Astrocyte (in vitro differentiated cells and primary cell): ENCODE measurements around the gene SGO1. TPM values are rescaled to one million over a fixed set of nuclear protein-coding genes. Genes with fewer than 3 reads are reported as not detected.
A peak's percentile ranks its signal among the peaks of the same experiment; 100 is the strongest.

ENCODE experiments used
- DNase-seq: peaks from one replicate; pipeline ENCODE4 v3.0.0-alpha.2; 2010; ENCODE audit warnings: low read depth
- FAIRE-seq: peaks from 2 replicates; lab custom pipeline; 2011; peaks lifted over from hg19 to GRCh38; lab: Jason Lieb, UNC
- H2AFZ ChIP-seq: 2 replicates; pipeline ENCODE4 v1.6.0; 2012; ENCODE audit warnings: low read depth, low read length, inconsistent platforms
- H3K27ac ChIP-seq: 2 replicates; pipeline ENCODE4 v1.5.1; 2011; ENCODE audit warnings: low read depth, low read length, inconsistent platforms
- H3K27me3 ChIP-seq: 2 replicates; pipeline ENCODE4 v1.6.0; 2011; ENCODE audit warnings: low read length, inconsistent platforms; ENCODE audit not compliant: insufficient read depth
- H3K36me3 ChIP-seq: 2 replicates; pipeline ENCODE4 v1.5.1; 2011; ENCODE audit warnings: low read length, inconsistent platforms; ENCODE audit not compliant: insufficient read depth
- H3K4me1 ChIP-seq: 2 replicates; pipeline ENCODE4 v1.5.1; 2011; ENCODE audit warnings: low read length, inconsistent platforms; ENCODE audit not compliant: insufficient read depth
- H3K4me2 ChIP-seq: 2 replicates; pipeline ENCODE4 v1.6.0; 2012; ENCODE audit warnings: low read length, inconsistent platforms
- H3K4me3 ChIP-seq: 2 replicates; pipeline ENCODE4 v1.5.1; 2011; ENCODE audit warnings: low read depth, mild to moderate bottlenecking, low read length, inconsistent platforms; ENCODE audit not compliant: insufficient read depth
- H3K79me2 ChIP-seq: 2 replicates; pipeline ENCODE4 v1.6.0; 2012; ENCODE audit warnings: mild to moderate bottlenecking, low read length, inconsistent platforms; ENCODE audit not compliant: insufficient read depth
- H3K9ac ChIP-seq: 2 replicates; pipeline ENCODE4 v1.6.0; 2012; ENCODE audit warnings: mild to moderate bottlenecking, low read length, inconsistent platforms
- H3K9me3 ChIP-seq: 2 replicates; pipeline ENCODE4 v1.5.1; 2012; ENCODE audit warnings: low read depth, mild to moderate bottlenecking, low read length, inconsistent platforms; ENCODE audit not compliant: insufficient read depth
- H4K20me1 ChIP-seq: 2 replicates; pipeline ENCODE4 v1.6.0; 2012; ENCODE audit warnings: low read length, inconsistent platforms; ENCODE audit not compliant: insufficient read depth
- H3K27ac Mint-ChIP-seq: one replicate; pipeline ENCODE4 v1.8.0; 2021; ENCODE audit warnings: mild to moderate bottlenecking, mixed read lengths; ENCODE audit not compliant: unreplicated experiment
- H3K27me3 Mint-ChIP-seq: one replicate; pipeline ENCODE4 v1.8.0; 2021; ENCODE audit warnings: low read depth, mixed read lengths; ENCODE audit not compliant: unreplicated experiment
- H3K36me3 Mint-ChIP-seq: one replicate; pipeline ENCODE4 v1.8.0; 2021; ENCODE audit warnings: low read depth, mixed read lengths; ENCODE audit not compliant: unreplicated experiment
- H3K4me1 Mint-ChIP-seq: one replicate; pipeline ENCODE4 v1.8.0; 2021; ENCODE audit warnings: low read depth, mixed read lengths; ENCODE audit not compliant: unreplicated experiment
- H3K4me3 Mint-ChIP-seq: one replicate; pipeline ENCODE4 v1.8.0; 2021; ENCODE audit warnings: mild to moderate bottlenecking, moderate library complexity, mixed read lengths; ENCODE audit not compliant: unreplicated experiment
- H3K9me3 Mint-ChIP-seq: one replicate; pipeline ENCODE4 v1.8.0; 2021; ENCODE audit warnings: mild to moderate bottlenecking, mixed read lengths; ENCODE audit not compliant: unreplicated experiment
- CTCF ChIP-seq: IDR thresholded peaks from 2 replicates; pipeline ENCODE4 v1.5.1; 2011; ENCODE audit warnings: low read depth, mild to moderate bottlenecking, inconsistent platforms, low read length, moderate library complexity; ENCODE audit not compliant: insufficient read depth
- EZH2 ChIP-seq: IDR thresholded peaks from 2 replicates; pipeline ENCODE4 v1.6.1; 2012; ENCODE audit warnings: mild to moderate bottlenecking, low read length, inconsistent platforms; ENCODE audit not compliant: insufficient read depth
- total RNA-seq: library from RNA; stranded (reverse); gene quantifications from 2 replicates; pipeline ENCODE4 v1.2.1, GENCODE V29; 2021

SGO1 gene
- total RNA-seq, 1 donor from 2014 or later: 3.0 TPM

- H3K27me3 ChIP-seq: no peaks in the 10 kb centered on the region
- peaks cover 30% of the 10 kb centered on the region for H3K79me2 ChIP-seq
- H3K36me3 Mint-ChIP-seq: no peaks in the 10 kb centered on the region
- no peak for FAIRE-seq
- no peaks in the 10 kb centered on the region for H3K27me3 Mint-ChIP-seq
- H3K27ac Mint-ChIP-seq: no peak overlapping the region
- peak overlapping the region; percentile 95 for H3K27ac ChIP-seq
- H4K20me1 ChIP-seq: no peaks in the 10 kb centered on the region
- peak overlapping the region; percentile 92 for H3K4me2 ChIP-seq
- H3K4me3 Mint-ChIP-seq: no peak overlapping the region
- TF ChIP-seq EZH2: no peak
- no peak for TF ChIP-seq CTCF
- H3K4me3 ChIP-seq: peak overlapping the region; percentile 98
- no peaks in the 10 kb centered on the region for H3K36me3 ChIP-seq
- H3K9me3 ChIP-seq: no peaks in the 10 kb centered on the region
- H3K4me1 Mint-ChIP-seq: no peaks in the 10 kb centered on the region
- DNase-seq: peak; percentile 6
- H3K9me3 Mint-ChIP-seq: no peaks in the 10 kb centered on the region
- peak overlapping the region; percentile 98 for H2AFZ ChIP-seq
- no peaks in the 10 kb centered on the region for H3K4me1 ChIP-seq
- peak overlapping the region; percentile 98 for H3K9ac ChIP-seq
These were observed 701 bp downstream of the SGO1 start for GRCh38 chr3:20185331-20185678.

GRCh38 chr3:20182206-20182605 lies 3.8 kb downstream of the SGO1 start:
- Mint-ChIP-seq H3K36me3 (no peaks in the 10 kb centered on the region), H3K27me3 (no peaks in the 10 kb centered on the region), H3K4me3 (no peak overlapping the region), H3K4me1 (no peaks in the 10 kb centered on the region), H3K9me3 (no peaks in the 10 kb centered on the region), H3K27ac (no peak overlapping the region)
- Histone ChIP-seq H3K4me1 (no peaks in the 10 kb centered on the region), H2AFZ (no peak overlapping the region), H3K27me3 (no peaks in the 10 kb centered on the region), H4K20me1 (no peaks in the 10 kb centered on the region), H3K9me3 (no peaks in the 10 kb centered on the region), H3K36me3 (peaks cover 5% of the 10 kb centered on the region), H3K4me2 (no peak overlapping the region), H3K27ac (no peak overlapping the region), H3K79me2 (peaks cover 30% of the 10 kb centered on the region), H3K4me3 (no peak overlapping the region), H3K9ac (no peak overlapping the region)
- no peak for FAIRE-seq
- DNase-seq: no peak
- TF ChIP-seq CTCF (no peak), EZH2 (no peak)

GRCh38 chr3:20181276-20181675 lies 4.7 kb downstream of the SGO1 start:
- Histone ChIP-seq H3K9me3 (no peaks in the 10 kb centered on the region), H4K20me1 (no peaks in the 10 kb centered on the region), H3K4me3 (no peak overlapping the region), H3K36me3 (peaks cover 5% of the 10 kb centered on the region), H3K4me1 (no peaks in the 10 kb centered on the region), H3K27me3 (no peaks in the 10 kb centered on the region), H3K27ac (no peak overlapping the region), H3K9ac (no peak overlapping the region), H3K4me2 (no peak overlapping the region), H3K79me2 (peaks cover 30% of the 10 kb centered on the region), H2AFZ (no peak overlapping the region)
- no peak for DNase-seq
- Mint-ChIP-seq H3K27ac (no peak overlapping the region), H3K4me3 (no peak overlapping the region), H3K27me3 (no peaks in the 10 kb centered on the region), H3K4me1 (no peaks in the 10 kb centered on the region), H3K36me3 (no peaks in the 10 kb centered on the region), H3K9me3 (no peaks in the 10 kb centered on the region)
- TF ChIP-seq CTCF (no peak), EZH2 (no peak)
- FAIRE-seq: no peak
